NCI-H446 (cell line): ENCODE data around the gene KLK7.
A peak's percentile ranks its signal among the peaks of the same experiment; 100 is the strongest.

Experiments
- DNase-seq, 2 experiments: peaks; one replicate each; lab custom pipeline; 2025; lab: John Stamatoyannopoulos, UW

KLK7 gene

GRCh38 chr19:50983625-50984292, at the start of gene KLK7:
TSS of gene KLK7 (minus strand) at chr19:50983917. CDS start at chr19:50982399, 1,518 bp downstream.
- no peak for DNase-seq

- no peak for DNase-seq
Measured at GRCh38 chr19:51031880-51032225, 48.1 kb upstream of the KLK7 start.

GRCh38 chr19:51031220-51031879, 47.6 kb upstream of the KLK7 start:
- no peak for DNase-seq

GRCh38 chr19:51030631-51031030, 46.9 kb upstream of the KLK7 start:
- no peak for DNase-seq

GRCh38 chr19:51029718-51030117, 46.0 kb upstream of the KLK7 start:
- DNase-seq, result no peak

GRCh38 chr19:51027873-51028272, 44.2 kb upstream of the KLK7 start:
- no peak for DNase-seq

GRCh38 chr19:51027126-51027806, 43.5 kb upstream of the KLK7 start:
- DNase-seq, result no peak

GRCh38 chr19:51026554-51026831, 42.8 kb upstream of the KLK7 start, which contains the start of gene KLK11:
TSS of gene KLK11 (minus strand) at chr19:51026616. CDS start at chr19:51025631, 985 bp downstream.
- DNase-seq, result no peak

- no peak for DNase-seq
Measured at GRCh38 chr19:51025809-51026553, 42.3 kb upstream of the KLK7 start.

- DNase-seq, result no peak
Measured at GRCh38 chr19:51025401-51025800, 41.7 kb upstream of the KLK7 start.

- no peak for DNase-seq
Measured at GRCh38 chr19:51024924-51025323, 41.2 kb upstream of the KLK7 start.

GRCh38 chr19:51023946-51024345, 40.2 kb upstream of the KLK7 start:
- DNase-seq, result no peak

- DNase-seq, result no peak
Measured at GRCh38 chr19:51022526-51022925, 38.8 kb upstream of the KLK7 start.

GRCh38 chr19:51020988-51021651, 37.4 kb upstream of the KLK7 start:
- DNase-seq, result peak in 1 of 2 experiments; percentile 39

GRCh38 chr19:51019544-51019925, 35.8 kb upstream of the KLK7 start, which contains the start of gene KLK10:
TSS of gene KLK10 (minus strand) at chr19:51019709. CDS start at chr19:51019130, 579 bp downstream.
- no peak for DNase-seq

- no peak for DNase-seq
Measured at GRCh38 chr19:51018745-51019543, 35.2 kb upstream of the KLK7 start.

GRCh38 chr19:51016798-51017683, 33.3 kb upstream of the KLK7 start:
- peak in 1 of 2 experiments; percentile 5 for DNase-seq

- no peak for DNase-seq
Measured at GRCh38 chr19:51015691-51016267, 32.1 kb upstream of the KLK7 start.

GRCh38 chr19:51014242-51014641, 30.5 kb upstream of the KLK7 start:
- no peak for DNase-seq
